ENCODE data around the gene HGF. TPM values are rescaled to one million over a fixed set of nuclear protein-coding genes. Genes with fewer than 3 reads are reported as not detected.

Gene HGF
- total and polyA plus RNA-seq, 2 of the 8 experiments (the other 6 are each of a cell fraction or from before 2014, with no cell fraction given), result 0.05 to 0.60 TPM

DNA sequence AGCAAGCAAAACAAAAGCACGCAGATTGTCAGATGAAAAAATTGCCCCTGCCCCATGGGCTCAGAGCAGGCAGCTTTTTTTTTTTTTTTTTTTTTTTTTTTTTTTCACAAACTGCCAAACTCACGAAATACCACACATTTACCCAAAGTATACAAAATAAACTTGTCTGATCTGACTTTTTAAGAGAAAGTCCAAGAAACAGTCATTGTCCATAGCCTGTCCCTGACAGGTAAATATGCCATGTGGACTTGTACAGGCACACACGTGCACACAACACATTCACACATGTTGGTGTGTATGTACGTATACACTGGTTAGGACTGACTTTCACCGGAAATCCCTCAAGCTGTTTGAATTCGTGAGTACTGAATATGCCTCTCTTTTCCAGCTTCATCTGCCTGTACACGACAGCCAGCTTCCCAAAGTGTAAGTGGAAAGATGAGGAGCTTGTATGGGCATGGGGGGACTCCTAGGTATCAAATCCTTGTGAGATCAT is 929 bp upstream of the HGF start:
- Histone ChIP-seq H3K4me3 (ENCODE audit: extremely low read depth in 1 of 4, insufficient read depth in 2 of 4, low read depth in 3 of 4, low read length in 4 of 4) (no peak overlapping the region), H3K23ac (ENCODE audit: insufficient read length) (no peak overlapping the region), H3K56ac (replicated peaks; ENCODE audit: insufficient read length, low read depth, low read length) (no peak overlapping the region), H2BK20ac (ENCODE audit: low read length) (no peak overlapping the region), H2AK5ac (ENCODE audit: low read depth, low read length) (no peak overlapping the region), H2BK120ac (replicated peaks; ENCODE audit: low read depth, low read length) (no peak overlapping the region), H4K5ac (ENCODE audit: insufficient read length, low read depth, low read length) (no peak overlapping the region), H3K14ac (ENCODE audit: insufficient read length) (no peak overlapping the region), H3K36me3 (ENCODE audit: control insufficient read depth in 2 of 4, insufficient read depth in 4 of 4, low read length in 3 of 4) (no peaks in the 10 kb centered on the region), H3K18ac (ENCODE audit: extremely low read depth, low read length) (no peak overlapping the region), H3K4me1 (replicated peaks in 1 of 4; ENCODE audit: control insufficient read depth in 3 of 4, insufficient read depth in 4 of 4, low read length in 3 of 4) (peaks cover 0 to 11% (median 7%) of the 10 kb centered on the region in 4 experiments; a peak in 5 of 7 replicates), H2BK15ac (ENCODE audit: low read length) (no peak overlapping the region), H3K4me2 (ENCODE audit: insufficient read depth in 1 of 2, low read depth in 2 of 2, low read length in 2 of 2) (0 out of 4 replicates have a peak overlapping the region, but pooled peaks of 1 of the 2 experiments have one; percentile 60), H2AFZ (ENCODE audit: low read length) (no peak overlapping the region), H3K79me1 (ENCODE audit: low read depth, low read length) (no peaks in the 10 kb centered on the region), H3K9me3 (ENCODE audit: insufficient read depth in 2 of 2, low read depth in 1 of 2, low read length in 1 of 2) (no peaks in the 10 kb centered on the region), H2BK5ac (ENCODE audit: low read depth, low read length) (no peak overlapping the region), H3K4ac (replicated peaks; ENCODE audit: insufficient read length, low read depth, low read length) (no peak overlapping the region), H4K91ac (replicated peaks; ENCODE audit: insufficient read length, low read length) (no peak overlapping the region), H3K79me2 (ENCODE audit: control insufficient read depth in 1 of 2, insufficient read depth in 2 of 2, low read length in 2 of 2) (no peaks in the 10 kb centered on the region), H3K9ac (replicated peaks in 1 of 4; ENCODE audit: extremely low read depth in 1 of 4, low read depth in 3 of 4, low read length in 3 of 4) (no peak overlapping the region), H4K20me1 (replicated peaks in 1 of 2; ENCODE audit: control insufficient read depth in 1 of 2, insufficient read depth in 2 of 2, low read length in 2 of 2) (no peaks in the 10 kb centered on the region), H3K27ac (ENCODE audit: low read depth, low read length) (no peak overlapping the region), H3K27me3 (replicated peaks in 1 of 4; ENCODE audit: control insufficient read depth in 3 of 4, extremely low read depth in 1 of 4, insufficient read depth in 3 of 4, low read length in 3 of 4) (no peaks in the 10 kb centered on the region), H2BK12ac (ENCODE audit: low read depth, low read length) (no peak overlapping the region), H3K23me2 (ENCODE audit: low read depth, low read length) (no peaks in the 10 kb centered on the region), H4K8ac (ENCODE audit: extremely low read depth, insufficient read depth, low read length) (no peak overlapping the region)
- ChIA-PET CTCF (ENCODE audit: partially characterized antibody) (interaction anchor here (0.9 to 1.0 kb wide), 2 partner anchors 14 to 267 kb away, joined by 3 read pairs; no protein-coding TSS in a partner anchor), POLR2A (ENCODE audit: partially characterized antibody) (no interaction called here)
- WGBS, 2 experiments (ENCODE audit: extremely low coverage in 1 of 2, insufficient coverage in 1 of 2, insufficient read length in 1 of 2, insufficient replicate concordance in 2 of 2, low coverage in 1 of 2, low lambda C conversion rate in 2 of 2, missing lambda C conversion rate in 1 of 2), result 85% methylated on average over 7 of the region's 7 CpGs; no CpG with 5 or more reads in 1 of the 2 experiments
- FAIRE-seq (no peak), DNase-seq (ENCODE audit: low read depth in 1 of 2, low spot score in 2 of 2) (no peak)
- TF ChIP-seq CHD1 (IDR thresholded peaks at IDR 0.05; ENCODE audit: low read depth, low read length) (no peak), KDM4A (IDR thresholded peaks at IDR 0.05; ENCODE audit: low read depth, low read length, severe bottlenecking) (no peak), TEAD4 (IDR thresholded peaks at IDR 0.05; ENCODE audit: low read depth, low read length) (no peak), POLR2AphosphoS5 (IDR thresholded peaks at IDR 0.05; ENCODE audit: low read depth, low read length) (no peak), MAFK (IDR thresholded peaks at IDR 0.05; ENCODE audit: low read depth, low read length) (no peak), SUZ12 (IDR thresholded peaks at IDR 0.05; ENCODE audit: low read length) (no peak), TAF1 (IDR thresholded peaks at IDR 0.05; ENCODE audit: low read depth, low read length) (no peak), RAD21 (IDR thresholded peaks at IDR 0.05 in 1 of 2, conservative IDR thresholded peaks at IDR 0.05 in 1 of 2; ENCODE audit: low read depth in 2 of 2, low read length in 2 of 2) (no peak), BRCA1 (IDR thresholded peaks at IDR 0.05; ENCODE audit: low read depth, low read length) (no peak), SIX5 (IDR thresholded peaks at IDR 0.05; ENCODE audit: low read depth, low read length) (no peak), RBBP5 (IDR thresholded peaks at IDR 0.05; ENCODE audit: borderline replicate concordance, low read depth, low read length) (no peak), SRF (IDR thresholded peaks at IDR 0.05; ENCODE audit: low read depth, low read length) (no peak), SIN3A (conservative IDR thresholded peaks at IDR 0.05 in 1 of 2, IDR thresholded peaks at IDR 0.05 in 1 of 2; ENCODE audit: low read depth in 1 of 2, low read length in 2 of 2) (no peak), SP2 (IDR thresholded peaks at IDR 0.05; ENCODE audit: low read length) (no peak)
